BJ (cell line): ENCODE measurements around the gene RSPRY1. TPM values are rescaled to one million over a fixed set of nuclear protein-coding genes. Genes with fewer than 3 reads are reported as not detected.

Source experiments
- CTCF ChIA-PET: fragments of 350-600 bp; formaldehyde crosslinking; extraction: SDS; loops from one replicate; lab custom pipeline; 2021; ENCODE audit warnings: antibody characterized with exemption, inconsistent platforms; lab: Yijun Ruan, JAX
- POLR2A ChIA-PET: fragments of 300-600 bp; sonication (Branson Sonifier 250); formaldehyde crosslinking; extraction: SDS; loops from one replicate; lab custom pipeline; 2021; ENCODE audit warnings: antibody characterized with exemption; lab: Charles Lee
- DNase-seq: peaks from one replicate; pipeline ENCODE4 v3.0.0-alpha.2; 2011; ENCODE audit warnings: low read depth
- H3K27me3 ChIP-seq: 2 replicates; pipeline ENCODE4 v1.6.0; 2011; ENCODE audit warnings: low read length; ENCODE audit not compliant: control insufficient read depth, insufficient read depth
- H3K36me3 ChIP-seq: 2 replicates; pipeline ENCODE4 v1.5.1; 2011; ENCODE audit warnings: low read length; ENCODE audit not compliant: control insufficient read depth, insufficient read depth
- H3K4me3 ChIP-seq: 2 replicates; pipeline ENCODE4 v1.5.1; 2011; ENCODE audit warnings: low read depth, mild to moderate bottlenecking, control low read depth, low read length
- polyA plus RNA-seq: library from polyadenylated mRNA; depleted of rRNA; stranded (reverse); fragments of >200 nt; gene quantifications from 2 replicates; pipeline ENCODE4 v1.2.3, GENCODE V29; 2011
- TF ChIP-seq, protein P1 (sequence below): IDR thresholded peaks from 2 replicates; pipeline ENCODE4 v1.5.1; 2011; ENCODE audit warnings: low read depth, mild to moderate bottlenecking, control low read depth, inconsistent platforms, low read length, moderate library complexity; ENCODE audit not compliant: insufficient read depth

RSPRY1 gene
- polyA plus RNA-seq, 1 experiment: 29.7 TPM

GRCh38 chr16:57231821-57232350 is 45.8 kb downstream of the RSPRY1 start:
- CTCF ChIA-PET: interaction anchor here (1.6 kb wide), 1 partner anchor 26 kb away, joined by 3 read pairs; no protein-coding TSS in a partner anchor
- Histone ChIP-seq H3K4me3 (no peak overlapping the region), H3K36me3 (peaks cover 17% of the 10 kb centered on the region), H3K27me3 (no peaks in the 10 kb centered on the region)
- POLR2A ChIA-PET: interaction anchor here (0.6 kb wide), 1 partner anchor 18 kb away, joined by 22 read pairs; no protein-coding TSS in a partner anchor
- TF ChIP-seq, protein P1, sequence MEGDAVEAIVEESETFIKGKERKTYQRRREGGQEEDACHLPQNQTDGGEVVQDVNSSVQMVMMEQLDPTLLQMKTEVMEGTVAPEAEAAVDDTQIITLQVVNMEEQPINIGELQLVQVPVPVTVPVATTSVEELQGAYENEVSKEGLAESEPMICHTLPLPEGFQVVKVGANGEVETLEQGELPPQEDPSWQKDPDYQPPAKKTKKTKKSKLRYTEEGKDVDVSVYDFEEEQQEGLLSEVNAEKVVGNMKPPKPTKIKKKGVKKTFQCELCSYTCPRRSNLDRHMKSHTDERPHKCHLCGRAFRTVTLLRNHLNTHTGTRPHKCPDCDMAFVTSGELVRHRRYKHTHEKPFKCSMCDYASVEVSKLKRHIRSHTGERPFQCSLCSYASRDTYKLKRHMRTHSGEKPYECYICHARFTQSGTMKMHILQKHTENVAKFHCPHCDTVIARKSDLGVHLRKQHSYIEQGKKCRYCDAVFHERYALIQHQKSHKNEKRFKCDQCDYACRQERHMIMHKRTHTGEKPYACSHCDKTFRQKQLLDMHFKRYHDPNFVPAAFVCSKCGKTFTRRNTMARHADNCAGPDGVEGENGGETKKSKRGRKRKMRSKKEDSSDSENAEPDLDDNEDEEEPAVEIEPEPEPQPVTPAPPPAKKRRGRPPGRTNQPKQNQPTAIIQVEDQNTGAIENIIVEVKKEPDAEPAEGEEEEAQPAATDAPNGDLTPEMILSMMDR: no peak
- no peak for DNase-seq

DNA sequence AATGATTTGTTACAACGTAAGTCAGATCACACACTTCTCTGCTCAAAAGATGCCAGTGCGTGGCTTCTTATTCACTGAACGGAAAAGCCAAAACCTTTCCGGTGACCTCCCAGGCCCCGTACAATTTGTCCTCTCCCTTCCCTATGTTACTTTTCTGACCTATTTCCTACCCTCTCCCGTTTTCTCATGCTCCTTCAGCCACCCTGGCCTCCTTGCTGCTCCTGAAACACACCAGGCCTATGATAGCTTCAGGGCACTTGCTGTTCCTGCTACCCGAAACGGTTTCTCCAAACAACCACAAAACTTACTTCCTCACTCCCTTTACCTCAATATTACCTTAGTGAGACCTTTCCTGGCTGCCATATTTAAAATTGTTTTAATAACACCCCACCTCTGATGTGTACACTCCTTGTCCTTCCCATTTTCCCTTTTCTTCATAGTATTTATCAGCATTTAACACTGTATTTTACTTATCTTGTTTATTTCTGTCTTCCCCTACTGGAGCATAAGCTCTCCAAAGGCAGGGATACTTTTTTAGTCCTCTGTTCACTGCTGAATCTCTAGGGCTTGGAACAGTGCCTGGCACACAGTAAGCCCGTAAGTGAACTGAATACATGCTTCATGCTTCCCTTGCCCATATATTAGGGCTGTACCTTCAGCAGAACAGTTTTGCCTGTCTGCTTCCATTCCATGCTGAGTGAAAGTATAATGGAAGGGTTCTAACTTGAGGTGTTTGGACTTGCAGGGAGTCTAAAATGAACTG is 48.0 kb downstream of the RSPRY1 start:
- Histone ChIP-seq H3K4me3 (no peak overlapping the region), H3K36me3 (peaks cover 14% of the 10 kb centered on the region), H3K27me3 (no peaks in the 10 kb centered on the region)
- DNase-seq: no peak
- TF ChIP-seq, protein P1: no peak
- ChIA-PET POLR2A (no interaction called here), CTCF (no interaction called here)

GRCh38 chr16:57234707-57235092 is 48.6 kb downstream of the RSPRY1 start:
- Histone ChIP-seq H3K36me3 (peaks cover 14% of the 10 kb centered on the region), H3K27me3 (no peaks in the 10 kb centered on the region), H3K4me3 (no peak overlapping the region)
- DNase-seq: no peak
- TF ChIP-seq, protein P1: no peak
- ChIA-PET POLR2A (no interaction called here), CTCF (interaction anchor here (0.9 to 1.0 kb wide), 2 partner anchors 8 to 12 kb away, joined by 3 read pairs; no protein-coding TSS in a partner anchor)

GRCh38 chr16:57235128-57236021 is 49.2 kb downstream of the RSPRY1 start:
- ChIA-PET POLR2A (no interaction called here), CTCF (interaction anchor here (0.9 to 1.3 kb wide), 3 partner anchors 8 to 182 kb away, joined by 3 to 4 read pairs (median 3); no protein-coding TSS in a partner anchor)
- Histone ChIP-seq H3K27me3 (no peaks in the 10 kb centered on the region), H3K36me3 (peaks cover 14% of the 10 kb centered on the region), H3K4me3 (no peak overlapping the region)
- DNase-seq: no peak
- TF ChIP-seq, protein P1: no peak

GRCh38 chr16:57236022-57236350 is 49.9 kb downstream of the RSPRY1 start:
- Histone ChIP-seq H3K27me3 (no peaks in the 10 kb centered on the region), H3K4me3 (no peak overlapping the region), H3K36me3 (peaks cover 11% of the 10 kb centered on the region)
- POLR2A ChIA-PET: no interaction called here
- no peak for DNase-seq
- TF ChIP-seq, protein P1: no peak
- CTCF ChIA-PET: interaction anchor here (1.3 kb wide), 1 partner anchor 181 kb away, joined by 4 read pairs; no protein-coding TSS in a partner anchor
